Ishikawa (cell line): Measurements from ENCODE around the gene FNBP1.

ENCODE experiments used
- CEBPB ChIP-seq: IDR thresholded peaks from 2 replicates; pipeline ENCODE4 v1.6.1; 2012
- CREB1 ChIP-seq: IDR thresholded peaks from 2 replicates; pipeline ENCODE4 v1.6.1; 2012; ENCODE audit warnings: low read depth
- EP300 ChIP-seq: IDR thresholded peaks from 2 replicates; pipeline ENCODE4 v1.6.1; 2012; ENCODE audit warnings: borderline replicate concordance
- RAD21 ChIP-seq: IDR thresholded peaks from 2 replicates; pipeline ENCODE4 v1.6.1; 2012; ENCODE audit warnings: low read depth
- TAF1 ChIP-seq: IDR thresholded peaks from 2 replicates; pipeline ENCODE4 v1.6.1; 2012; ENCODE audit warnings: low read depth, mild to moderate bottlenecking
- TCF12 ChIP-seq: IDR thresholded peaks from 2 replicates; pipeline ENCODE4 v1.6.1; 2012; ENCODE audit warnings: low read depth
- YY1 ChIP-seq: IDR thresholded peaks from 2 replicates; pipeline ENCODE4 v1.6.1; 2012; ENCODE audit warnings: low read depth
- ZBTB7A ChIP-seq: IDR thresholded peaks from 2 replicates; pipeline ENCODE4 v1.6.1; 2012; ENCODE audit warnings: low read depth
- TF ChIP-seq, protein P1 (sequence below): IDR thresholded peaks from 2 replicates; pipeline ENCODE4 v1.6.1; 2012; ENCODE audit warnings: low read depth, mild to moderate bottlenecking
- TF ChIP-seq, protein P2 (sequence below): IDR thresholded peaks from 2 replicates; pipeline ENCODE4 v1.6.1; 2012

DNA sequence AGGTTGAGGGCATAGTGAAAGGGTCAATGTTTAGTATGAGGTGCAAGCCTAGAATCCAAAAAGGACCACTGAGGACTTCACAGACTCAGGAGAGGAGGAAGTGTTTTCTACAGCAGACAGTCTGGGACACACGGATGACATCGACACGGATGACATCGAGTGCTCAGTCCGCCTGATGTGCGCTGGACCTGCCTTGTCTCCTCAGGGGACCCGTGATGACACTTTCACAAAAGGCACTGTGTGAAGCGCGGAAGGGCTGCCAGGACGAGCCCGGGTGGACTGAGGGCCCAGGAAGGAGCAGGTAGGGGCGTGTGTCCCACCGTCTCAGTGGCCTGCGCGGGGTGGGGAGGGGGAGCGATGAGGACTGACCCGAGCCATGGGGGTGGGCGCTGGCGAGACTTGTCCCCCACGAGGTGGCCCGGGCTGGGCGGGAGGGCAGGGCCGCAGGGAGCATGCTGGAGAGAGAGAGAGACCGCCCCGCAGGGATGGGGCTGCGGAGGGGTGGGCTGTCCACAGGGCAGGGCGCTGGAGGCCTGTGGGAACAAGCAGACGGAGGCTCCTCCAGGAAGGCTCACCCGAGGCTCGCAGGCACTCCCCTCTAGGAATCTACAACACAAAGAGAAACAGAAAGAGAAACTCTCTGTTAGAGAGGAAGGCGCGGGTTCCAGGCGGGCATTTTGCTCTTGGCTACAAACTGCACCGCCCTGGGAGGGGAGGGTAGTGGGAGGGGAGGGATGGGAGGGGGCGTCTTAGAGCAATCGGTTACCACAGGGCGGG, 152.9 kb downstream of the FNBP1 start:
- TF ChIP-seq CEBPB: no peak
- no peak for TF ChIP-seq TCF12
- TF ChIP-seq EP300: no peak
- TF ChIP-seq TAF1: no peak
- TF ChIP-seq YY1: no peak
- no peak for TF ChIP-seq RAD21
- TF ChIP-seq CREB1: no peak
- no peak for TF ChIP-seq ZBTB7A
- TF ChIP-seq, protein P1, sequence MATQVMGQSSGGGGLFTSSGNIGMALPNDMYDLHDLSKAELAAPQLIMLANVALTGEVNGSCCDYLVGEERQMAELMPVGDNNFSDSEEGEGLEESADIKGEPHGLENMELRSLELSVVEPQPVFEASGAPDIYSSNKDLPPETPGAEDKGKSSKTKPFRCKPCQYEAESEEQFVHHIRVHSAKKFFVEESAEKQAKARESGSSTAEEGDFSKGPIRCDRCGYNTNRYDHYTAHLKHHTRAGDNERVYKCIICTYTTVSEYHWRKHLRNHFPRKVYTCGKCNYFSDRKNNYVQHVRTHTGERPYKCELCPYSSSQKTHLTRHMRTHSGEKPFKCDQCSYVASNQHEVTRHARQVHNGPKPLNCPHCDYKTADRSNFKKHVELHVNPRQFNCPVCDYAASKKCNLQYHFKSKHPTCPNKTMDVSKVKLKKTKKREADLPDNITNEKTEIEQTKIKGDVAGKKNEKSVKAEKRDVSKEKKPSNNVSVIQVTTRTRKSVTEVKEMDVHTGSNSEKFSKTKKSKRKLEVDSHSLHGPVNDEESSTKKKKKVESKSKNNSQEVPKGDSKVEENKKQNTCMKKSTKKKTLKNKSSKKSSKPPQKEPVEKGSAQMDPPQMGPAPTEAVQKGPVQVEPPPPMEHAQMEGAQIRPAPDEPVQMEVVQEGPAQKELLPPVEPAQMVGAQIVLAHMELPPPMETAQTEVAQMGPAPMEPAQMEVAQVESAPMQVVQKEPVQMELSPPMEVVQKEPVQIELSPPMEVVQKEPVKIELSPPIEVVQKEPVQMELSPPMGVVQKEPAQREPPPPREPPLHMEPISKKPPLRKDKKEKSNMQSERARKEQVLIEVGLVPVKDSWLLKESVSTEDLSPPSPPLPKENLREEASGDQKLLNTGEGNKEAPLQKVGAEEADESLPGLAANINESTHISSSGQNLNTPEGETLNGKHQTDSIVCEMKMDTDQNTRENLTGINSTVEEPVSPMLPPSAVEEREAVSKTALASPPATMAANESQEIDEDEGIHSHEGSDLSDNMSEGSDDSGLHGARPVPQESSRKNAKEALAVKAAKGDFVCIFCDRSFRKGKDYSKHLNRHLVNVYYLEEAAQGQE: no peak
- TF ChIP-seq, protein P2, sequence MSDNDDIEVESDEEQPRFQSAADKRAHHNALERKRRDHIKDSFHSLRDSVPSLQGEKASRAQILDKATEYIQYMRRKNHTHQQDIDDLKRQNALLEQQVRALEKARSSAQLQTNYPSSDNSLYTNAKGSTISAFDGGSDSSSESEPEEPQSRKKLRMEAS: no peak
